ENCODE data around the gene BEST4. TPM values are rescaled to one million over a fixed set of nuclear protein-coding genes. Genes with fewer than 3 reads are reported as not detected.

BEST4 gene
- polyA plus RNA-seq, 1 donor from 2014 or later = not detected

GRCh38 chr1:44806704-44807363 is 18.9 kb upstream of the BEST4 start, which contains the start of gene DYNLT4:
Gene DYNLT4 (minus strand): TSS chr1:44807351. CDS start chr1:44806668, 683 bp downstream.
- Histone ChIP-seq H3K36me3 (ENCODE audit: insufficient read depth, low read length) (no peaks in the 10 kb centered on the region), H4K20me1 (ENCODE audit: insufficient read depth) (no peaks in the 10 kb centered on the region), H3K4me2 (ENCODE audit: low read length) (no peak within 1 kb of the TSS), H3K9me2 (ENCODE audit: insufficient read depth, low read length) (no peaks in the 10 kb centered on the region), H3K27ac (ENCODE audit: low read length) (no peak within 1 kb of the TSS), H3K27me3 (ENCODE audit: insufficient read depth, low read depth, low read length) (no peaks in the 10 kb centered on the region), H3K9me3 (ENCODE audit: low read length) (no peaks in the 10 kb centered on the region), H3K4me3 (ENCODE audit: low read length) (no peak within 1 kb of the TSS), H3K79me2 (replicated peaks; ENCODE audit: insufficient read depth, low read length) (no peaks in the 10 kb centered on the region), H3F3A (ENCODE audit: insufficient read depth, low read length, poor library complexity, severe bottlenecking) (no peaks in the 10 kb centered on the region), H2AFZ (ENCODE audit: low read depth, low read length) (no peak within 1 kb of the TSS), H3K9ac (ENCODE audit: low read length) (no peak within 1 kb of the TSS)
- TF ChIP-seq TAF1 (IDR thresholded peaks at IDR 0.05; ENCODE audit: low read depth) (no peak), REST (IDR thresholded peaks at IDR 0.05; ENCODE audit: borderline replicate concordance) (no peak), EP300 (conservative IDR thresholded peaks at IDR 0.05; ENCODE audit: poor library complexity, severe bottlenecking) (no peak), EZH2 (IDR thresholded peaks at IDR 0.05; ENCODE audit: borderline replicate concordance, insufficient read depth, low read length, poor library complexity, severe bottlenecking) (no peak), POLR2AphosphoS5 (IDR thresholded peaks at IDR 0.05) (no peak), MXI1 (conservative IDR thresholded peaks at IDR 0.05; ENCODE audit: poor library complexity, severe bottlenecking) (no peak), SMC3 (conservative IDR thresholded peaks at IDR 0.05; ENCODE audit: poor library complexity) (no peak), CTCF (IDR thresholded peaks at IDR 0.05; ENCODE audit: poor library complexity, severe bottlenecking) (no peak), RAD21 (conservative IDR thresholded peaks at IDR 0.05) (no peak)

GRCh38 chr1:44806025-44806703 is 18.2 kb upstream of the BEST4 start:
- H3K9me2 ChIP-seq (ENCODE audit: insufficient read depth, low read length) = no peaks in the 10 kb centered on the region
- H2AFZ ChIP-seq (ENCODE audit: low read depth, low read length) = no peak overlapping the region
- no peak overlapping the region for H3K4me2 ChIP-seq (ENCODE audit: low read length)
- no peak overlapping the region for H3K27ac ChIP-seq (ENCODE audit: low read length)
- no peaks in the 10 kb centered on the region for H3K79me2 ChIP-seq (replicated peaks; ENCODE audit: insufficient read depth, low read length)
- H4K20me1 ChIP-seq (ENCODE audit: insufficient read depth) = no peaks in the 10 kb centered on the region
- no peak for TF ChIP-seq TAF1 (IDR thresholded peaks at IDR 0.05; ENCODE audit: low read depth)
- TF ChIP-seq SMC3 (conservative IDR thresholded peaks at IDR 0.05; ENCODE audit: poor library complexity) = no peak
- TF ChIP-seq EZH2 (IDR thresholded peaks at IDR 0.05; ENCODE audit: borderline replicate concordance, insufficient read depth, low read length, poor library complexity, severe bottlenecking) = no peak
- no peak for TF ChIP-seq CTCF (IDR thresholded peaks at IDR 0.05; ENCODE audit: poor library complexity, severe bottlenecking)
- no peak for TF ChIP-seq RAD21 (conservative IDR thresholded peaks at IDR 0.05)
- no peak for TF ChIP-seq REST (IDR thresholded peaks at IDR 0.05; ENCODE audit: borderline replicate concordance)
- TF ChIP-seq MXI1 (conservative IDR thresholded peaks at IDR 0.05; ENCODE audit: poor library complexity, severe bottlenecking) = no peak
- TF ChIP-seq EP300 (conservative IDR thresholded peaks at IDR 0.05; ENCODE audit: poor library complexity, severe bottlenecking) = no peak
- no peak for TF ChIP-seq POLR2AphosphoS5 (IDR thresholded peaks at IDR 0.05)
- no peak overlapping the region for H3K9ac ChIP-seq (ENCODE audit: low read length)
- no peaks in the 10 kb centered on the region for H3K36me3 ChIP-seq (ENCODE audit: insufficient read depth, low read length)
- no peaks in the 10 kb centered on the region for H3K27me3 ChIP-seq (ENCODE audit: insufficient read depth, low read depth, low read length)
- no peaks in the 10 kb centered on the region for H3F3A ChIP-seq (ENCODE audit: insufficient read depth, low read length, poor library complexity, severe bottlenecking)
- H3K4me3 ChIP-seq (ENCODE audit: low read length) = no peak overlapping the region
- H3K9me3 ChIP-seq (ENCODE audit: low read length) = no peaks in the 10 kb centered on the region

Measured in neural cell (in vitro differentiated cells).